Stimulated activated CD8-positive, alpha-beta memory T cell treated with anti-CD3 and anti-CD28 coated beads, Interleukin-7, amount 100 ng/mL, for 1 hour (primary cell): ENCODE measurements around the gene TPPP2.

Experiments
- DNase-seq, 2 donors: peaks; one replicate each; pipeline ENCODE4 v3.0.0-alpha.2; 2020; ENCODE audit warnings: low read depth in 2 of 2

The TPPP2 gene

DNA sequence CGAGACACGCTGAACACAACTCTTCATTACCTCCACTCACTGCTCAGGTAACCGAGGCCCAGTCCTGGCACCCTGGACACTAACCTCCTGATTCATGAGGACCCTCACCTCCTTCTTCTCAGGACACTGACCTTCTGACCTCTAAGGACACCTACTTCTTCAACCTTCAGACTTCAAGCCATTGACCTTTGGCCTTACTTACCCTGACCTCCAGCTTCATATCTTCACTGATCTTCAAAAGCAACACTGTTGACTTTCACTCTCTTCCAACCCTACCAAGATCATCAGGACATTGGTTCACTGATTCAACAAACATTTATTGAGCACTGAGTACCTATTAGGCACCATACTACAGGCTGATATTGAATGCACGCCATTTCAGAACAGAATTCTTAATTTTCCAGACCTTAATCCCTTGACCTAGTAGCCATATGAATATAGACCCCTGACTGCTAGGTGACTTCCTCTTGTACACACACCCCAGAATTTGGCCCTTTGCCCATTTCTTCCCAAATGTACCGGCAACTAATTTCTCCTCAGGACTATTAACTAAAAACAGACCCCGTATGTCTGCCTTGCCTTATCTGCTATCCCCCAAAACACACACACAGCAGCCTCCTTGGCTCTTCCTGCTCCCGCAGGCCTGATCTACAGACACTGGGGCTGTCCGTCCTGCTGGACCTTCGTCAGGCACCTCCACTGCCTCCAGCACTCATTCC lies 45.9 kb downstream of the TPPP2 start:
- no peak for DNase-seq

DNA sequence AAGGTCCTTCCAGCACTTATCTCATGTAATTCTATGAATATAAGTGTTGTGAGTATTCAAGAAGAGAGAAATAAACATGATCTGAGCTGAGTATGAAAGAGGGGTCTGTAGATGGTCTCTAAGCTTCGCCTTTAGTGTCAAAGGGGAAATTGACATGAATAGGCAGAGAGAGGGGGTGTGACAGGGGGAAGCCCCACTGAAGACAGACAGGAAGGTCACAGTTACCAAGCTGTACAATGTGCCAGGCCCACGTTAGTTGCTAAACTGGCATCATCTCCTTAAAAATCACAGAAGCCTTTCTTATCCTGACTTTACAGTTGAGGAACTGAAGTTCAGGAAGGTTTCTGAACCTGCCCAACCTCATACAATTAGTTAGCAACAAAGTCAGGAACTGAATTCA lies 47.7 kb downstream of the TPPP2 start:
- no peak for DNase-seq

DNA sequence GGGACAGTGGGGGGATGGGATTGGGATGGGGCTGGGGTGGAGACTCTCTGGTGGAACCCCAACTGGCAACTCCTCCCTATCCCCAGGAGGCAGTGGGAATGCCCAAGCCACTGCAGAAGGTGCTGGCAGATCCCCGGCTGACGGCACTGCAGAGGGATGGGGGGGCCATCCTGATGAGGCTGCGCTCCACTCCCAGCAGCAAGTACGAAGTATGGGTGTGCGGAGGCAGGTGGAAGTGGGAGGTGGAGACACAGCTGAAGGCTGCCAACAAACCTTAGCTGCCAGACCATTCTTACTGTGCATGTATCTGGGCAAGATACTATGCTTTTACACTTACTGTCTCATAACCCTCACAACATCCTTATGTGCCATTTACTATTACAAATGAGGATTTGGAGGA lies 48.3 kb downstream of the TPPP2 start:
- no peak for DNase-seq

DNA sequence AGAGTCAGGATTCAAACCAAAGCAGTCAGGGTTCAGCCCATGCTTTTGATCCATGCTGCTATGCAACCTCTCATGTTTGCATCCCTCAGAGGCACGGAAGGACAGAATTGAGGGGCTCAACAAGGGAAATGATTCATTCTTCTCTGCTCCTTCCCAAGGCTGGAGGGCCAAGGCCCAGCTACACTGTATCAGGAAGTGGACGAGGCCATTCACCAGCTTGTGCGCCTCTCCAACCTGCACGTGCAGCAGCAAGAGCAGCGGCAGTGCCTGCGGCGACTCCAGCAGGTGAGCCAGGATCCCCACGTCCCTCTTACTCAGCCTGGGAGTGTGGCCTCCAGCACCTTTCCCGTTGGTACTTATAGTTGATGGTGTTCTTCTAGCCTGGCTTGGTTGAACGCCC lies 48.7 kb downstream of the TPPP2 start:
- DNase-seq, result no peak

DNA sequence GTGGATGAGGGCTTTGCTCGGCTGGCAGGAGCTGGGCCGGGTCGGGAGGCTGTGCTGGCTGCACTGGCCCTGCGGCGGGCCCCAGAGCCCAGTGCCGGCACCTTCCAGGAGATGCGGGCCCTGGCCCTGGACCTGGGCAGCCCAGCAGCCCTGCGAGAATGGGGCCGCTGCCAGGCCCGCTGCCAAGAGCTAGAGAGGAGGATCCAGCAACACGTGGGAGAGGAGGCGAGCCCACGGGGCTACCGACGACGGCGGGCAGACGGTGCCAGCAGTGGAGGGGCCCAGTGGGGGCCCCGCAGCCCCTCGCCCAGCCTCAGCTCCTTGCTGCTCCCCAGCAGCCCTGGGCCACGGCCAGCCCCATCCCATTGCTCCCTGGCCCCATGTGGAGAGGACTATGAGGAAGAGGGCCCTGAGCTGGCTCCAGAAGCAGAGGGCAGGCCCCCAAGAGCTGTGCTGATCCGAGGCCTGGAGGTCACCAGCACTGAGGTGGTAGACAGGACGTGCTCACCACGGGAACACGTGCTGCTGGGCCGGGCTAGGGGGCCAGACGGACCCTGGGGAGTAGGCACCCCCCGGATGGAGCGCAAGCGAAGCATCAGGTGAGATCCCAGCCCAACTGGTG lies 51.6 kb downstream of the TPPP2 start:
- DNase-seq, result no peak
